Hippocampal formation (tissue), 2 donors: ENCODE results near the gene EHMT1.
"Not testable (repeated sequence)": the region's sequence is repeated elsewhere in the genome, so short reads cannot be mapped to it uniquely, and the experiment has no call there.

Experiments used
- DNase-seq, 2 donors: peaks; one replicate each; lab custom pipeline; 2025; lab: John Stamatoyannopoulos, UW

Gene EHMT1

DNA sequence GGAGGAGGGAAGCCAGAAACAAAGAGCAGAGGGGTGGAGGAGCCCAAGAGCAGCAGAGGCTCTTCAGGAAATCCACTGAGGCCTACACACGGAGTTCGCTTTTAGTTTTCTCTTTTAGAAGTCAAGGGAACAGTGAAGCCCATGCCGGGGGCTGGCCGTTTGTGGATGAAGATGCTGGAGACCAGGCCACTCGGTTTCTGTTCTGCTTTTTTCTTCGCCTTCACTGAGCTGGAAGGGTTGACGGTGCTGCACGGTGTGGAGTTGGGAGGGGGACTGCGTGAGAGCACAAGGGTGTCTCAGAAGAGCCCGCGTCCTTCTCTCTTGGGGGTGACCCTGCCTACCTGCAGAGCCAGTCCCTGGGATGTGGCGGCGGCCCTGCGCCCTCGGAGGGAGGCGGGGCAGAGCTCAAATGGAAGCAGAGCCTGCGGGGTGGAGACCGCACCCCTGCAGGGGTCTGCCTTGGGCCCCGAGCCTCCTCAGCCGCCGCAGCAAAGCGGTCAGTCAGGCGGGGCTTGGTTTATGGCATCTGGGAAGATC lies 190.3 kb downstream of the EHMT1 start:
- no peak for DNase-seq

- not testable (repeated sequence) for DNase-seq
Observed at GRCh38 chr9:137809726-137810450, 191.1 kb downstream of the EHMT1 start.

DNA sequence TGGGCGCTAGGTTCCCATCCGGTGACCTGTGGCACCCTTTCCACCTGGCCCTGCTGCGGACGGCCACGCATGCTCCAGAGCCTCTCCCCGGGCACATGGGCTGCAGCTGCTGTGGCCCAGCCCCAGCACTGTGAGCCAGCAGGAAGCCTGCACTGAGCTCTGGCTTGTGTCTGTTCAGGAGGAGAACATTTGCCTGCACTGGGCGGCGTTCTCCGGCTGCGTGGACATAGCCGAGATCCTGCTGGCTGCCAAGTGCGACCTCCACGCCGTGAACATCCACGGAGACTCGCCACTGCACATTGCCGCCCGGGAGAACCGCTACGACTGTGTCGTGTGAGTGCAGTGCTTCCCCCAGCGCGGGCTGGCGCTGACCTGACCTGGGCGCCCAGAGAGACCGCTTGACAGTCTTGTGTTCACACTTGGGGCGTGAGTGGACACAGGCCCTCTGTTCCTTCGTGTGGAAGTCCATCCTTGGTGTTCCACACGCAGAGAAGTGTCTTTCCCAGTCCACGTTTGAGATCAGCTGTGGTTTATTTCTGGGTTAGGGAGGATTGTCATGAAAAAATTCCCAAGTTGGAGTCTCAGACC lies 192.6 kb downstream of the EHMT1 start:
- no peak for DNase-seq

GRCh38 chr9:137812356-137813023 lies 193.7 kb downstream of the EHMT1 start:
- no peak for DNase-seq

- DNase-seq: no peak
Observed at GRCh38 chr9:137813167-137813566, 194.4 kb downstream of the EHMT1 start.

- DNase-seq: no peak
Observed at GRCh38 chr9:137813651-137814415, 195.0 kb downstream of the EHMT1 start.

DNA sequence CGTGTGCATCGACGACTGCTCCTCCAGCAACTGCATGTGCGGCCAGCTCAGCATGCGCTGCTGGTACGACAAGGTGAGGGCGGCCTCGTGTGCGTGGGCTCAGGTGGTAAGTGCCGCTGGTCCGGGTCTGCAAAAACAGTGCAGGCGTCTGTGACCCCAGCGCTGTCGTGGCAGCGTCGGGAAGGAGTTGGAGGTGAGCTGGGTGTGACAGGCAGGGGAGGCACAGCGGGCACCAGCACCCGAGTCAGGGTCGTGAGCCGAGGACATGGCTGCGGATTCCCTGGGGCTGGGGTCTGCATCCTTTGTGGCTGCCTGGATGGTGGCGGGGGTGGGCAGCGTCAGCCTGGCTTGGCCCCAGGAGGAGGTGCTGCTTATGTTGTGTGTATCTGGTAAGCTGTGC lies 195.6 kb downstream of the EHMT1 start:
- DNase-seq: no peak

DNA sequence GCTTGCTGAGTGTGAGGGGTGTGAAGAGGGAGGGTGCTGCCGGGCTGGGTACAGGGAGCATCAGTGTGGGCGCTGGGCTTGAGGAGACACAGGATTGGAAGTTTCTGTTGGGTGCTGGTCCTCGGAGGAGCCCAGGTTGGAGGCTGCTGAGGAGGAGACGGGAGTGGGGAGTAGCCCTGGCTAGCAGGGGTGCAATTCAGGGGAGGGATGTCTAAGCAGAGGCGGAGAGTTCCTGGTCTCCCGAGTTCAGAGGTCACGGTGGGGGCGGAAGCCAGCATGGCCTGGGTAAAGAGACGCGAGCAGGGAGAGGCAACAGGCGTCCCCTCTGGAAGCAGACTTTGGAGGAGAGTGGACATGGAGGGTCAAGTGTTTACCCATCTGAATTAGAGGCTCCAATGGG lies 196.0 kb downstream of the EHMT1 start:
- no peak for DNase-seq

GRCh38 chr9:137815256-137816255 lies 196.8 kb downstream of the EHMT1 start:
- no peak for DNase-seq

DNA sequence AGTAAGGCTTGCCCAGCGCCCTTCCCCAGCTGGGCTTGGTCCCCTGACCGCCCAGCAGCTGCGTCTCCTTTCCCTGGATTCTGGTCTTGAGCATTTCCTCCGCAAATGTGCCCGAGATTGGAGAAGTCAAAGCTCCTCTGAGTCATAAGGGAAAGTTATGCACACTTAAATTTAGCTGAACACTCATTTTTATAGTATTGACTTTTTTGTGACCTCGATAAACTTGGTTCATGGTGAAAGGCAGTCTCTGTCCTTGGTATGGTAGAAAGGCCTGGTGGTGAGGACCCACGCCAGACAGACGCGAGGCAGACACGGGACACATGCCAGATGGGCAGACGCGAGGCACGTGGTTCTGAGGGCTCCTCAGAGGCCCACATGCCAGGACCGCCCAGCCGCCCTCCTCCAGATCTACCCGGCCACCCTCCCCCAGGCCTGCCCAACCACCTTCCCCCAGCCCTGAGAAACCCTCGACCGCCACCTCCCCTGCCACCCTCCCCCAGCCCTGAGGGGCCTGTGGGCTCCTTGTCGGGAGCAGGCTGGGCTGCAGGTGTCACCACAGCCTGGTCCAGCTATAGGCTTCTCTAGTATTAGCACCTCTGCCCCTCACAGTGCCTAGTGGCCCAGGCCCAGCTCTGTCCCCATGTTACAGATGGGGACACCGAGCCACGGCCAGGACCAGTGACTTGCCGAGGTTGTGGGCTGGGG lies 197.9 kb downstream of the EHMT1 start:
- no peak for DNase-seq

GRCh38 chr9:137817236-137818200 lies 198.7 kb downstream of the EHMT1 start:
- no peak for DNase-seq

- DNase-seq: no peak
Observed at GRCh38 chr9:137818286-137818685, 199.5 kb downstream of the EHMT1 start.

DNA sequence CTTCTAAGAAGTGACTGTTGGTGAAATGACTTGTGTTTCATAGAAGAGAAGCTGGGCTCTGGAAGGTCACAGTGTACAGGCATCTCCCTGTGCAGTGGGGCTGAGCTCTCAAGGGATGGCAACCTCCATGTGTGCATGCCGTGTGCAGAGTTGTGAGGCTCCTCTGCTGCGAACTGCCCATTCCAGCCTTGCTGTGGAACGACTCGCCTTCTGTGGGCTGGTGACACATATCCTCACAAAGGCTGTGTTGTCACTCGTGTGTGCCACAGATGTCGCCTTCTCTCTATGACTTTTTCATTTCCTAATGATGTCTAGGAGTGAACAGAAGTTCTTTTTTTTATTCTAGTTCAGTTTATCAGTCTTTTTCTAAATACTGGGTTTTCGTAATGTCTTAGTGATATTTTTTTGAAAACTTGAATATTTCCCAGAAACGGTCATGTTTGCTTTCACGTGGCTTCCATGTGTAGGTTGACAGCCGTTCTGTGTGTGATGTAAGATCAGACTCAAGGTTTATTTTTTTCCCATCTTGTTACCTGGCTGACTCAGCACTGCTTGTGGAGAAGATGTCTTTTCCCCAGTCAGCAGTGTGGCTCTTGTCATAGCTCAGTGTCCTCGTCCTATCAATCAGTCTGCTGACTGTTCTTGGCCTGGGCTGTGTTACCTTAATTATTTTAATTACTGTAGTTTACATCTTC lies 201.5 kb downstream of the EHMT1 start:
- peak in 1 of 2 donors; percentile 22 for DNase-seq

DNA sequence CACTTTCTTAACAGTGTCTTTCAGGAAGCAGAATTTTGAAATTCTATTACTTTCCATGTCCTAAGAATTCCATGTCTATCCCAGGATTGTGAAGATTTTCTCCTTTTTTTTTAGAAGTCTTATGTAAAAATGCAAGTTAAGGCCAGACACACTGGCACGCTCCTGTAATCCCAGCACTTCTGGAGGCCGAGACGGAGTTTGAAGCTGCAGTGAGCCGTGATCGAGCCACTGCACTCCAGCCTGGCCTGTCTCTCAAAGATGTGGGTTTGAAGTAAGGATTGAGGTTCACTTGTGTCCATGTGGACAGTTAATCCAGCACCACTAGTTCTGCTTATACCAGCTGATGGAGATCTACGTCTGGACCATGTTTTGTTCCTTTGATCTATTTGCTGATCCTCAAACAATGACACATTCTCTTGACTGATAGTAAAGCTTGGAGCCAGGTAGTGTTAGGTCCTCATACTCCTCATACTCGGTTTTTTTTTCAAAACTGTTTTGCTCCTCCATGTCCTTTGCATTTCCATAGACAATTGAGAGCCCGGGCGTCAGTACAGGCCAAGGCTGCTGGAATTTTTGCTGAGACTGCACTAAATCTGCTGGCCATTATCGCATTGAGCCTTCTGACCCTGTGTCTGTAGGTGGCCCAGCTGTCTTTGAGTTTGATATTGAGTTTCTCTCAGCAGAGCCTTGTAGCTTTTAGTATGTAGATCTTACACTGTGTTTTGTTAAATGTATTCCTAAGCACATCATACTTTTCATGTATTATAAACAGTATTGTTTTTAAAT lies 205.4 kb downstream of the EHMT1 start:
- DNase-seq: no peak

DNA sequence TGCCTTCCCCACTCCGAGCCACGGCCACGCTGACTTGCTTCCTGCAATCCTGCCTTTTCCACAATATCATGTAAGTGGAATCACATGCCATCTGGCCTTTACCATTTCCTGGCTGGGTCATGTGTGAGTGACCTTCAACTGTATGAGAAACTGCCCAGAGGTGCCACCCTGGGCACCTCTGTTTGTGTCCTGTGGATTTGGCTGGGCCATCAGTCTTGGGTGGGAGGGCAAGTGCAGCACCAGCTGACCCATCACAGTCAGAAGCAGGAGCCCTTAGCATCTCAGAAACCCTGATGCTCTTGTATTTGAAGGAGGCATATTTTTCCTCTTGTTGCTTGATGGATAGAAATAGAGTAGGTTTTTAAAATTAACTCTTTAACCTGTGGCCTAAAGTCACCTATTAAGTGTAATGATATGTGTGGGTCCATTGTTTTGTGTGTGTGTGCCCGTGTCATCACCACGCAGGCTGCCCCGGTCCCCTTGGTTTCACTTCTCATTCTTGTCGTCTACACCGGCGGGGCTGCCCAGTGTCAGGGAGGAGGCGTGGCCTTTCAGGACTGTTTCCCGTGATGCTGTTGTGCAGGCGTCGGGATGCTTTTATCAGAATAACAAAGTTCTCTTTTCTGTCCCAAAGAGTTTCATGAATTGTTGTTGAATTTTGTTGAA lies 206.7 kb downstream of the EHMT1 start:
- DNase-seq: no peak

DNA sequence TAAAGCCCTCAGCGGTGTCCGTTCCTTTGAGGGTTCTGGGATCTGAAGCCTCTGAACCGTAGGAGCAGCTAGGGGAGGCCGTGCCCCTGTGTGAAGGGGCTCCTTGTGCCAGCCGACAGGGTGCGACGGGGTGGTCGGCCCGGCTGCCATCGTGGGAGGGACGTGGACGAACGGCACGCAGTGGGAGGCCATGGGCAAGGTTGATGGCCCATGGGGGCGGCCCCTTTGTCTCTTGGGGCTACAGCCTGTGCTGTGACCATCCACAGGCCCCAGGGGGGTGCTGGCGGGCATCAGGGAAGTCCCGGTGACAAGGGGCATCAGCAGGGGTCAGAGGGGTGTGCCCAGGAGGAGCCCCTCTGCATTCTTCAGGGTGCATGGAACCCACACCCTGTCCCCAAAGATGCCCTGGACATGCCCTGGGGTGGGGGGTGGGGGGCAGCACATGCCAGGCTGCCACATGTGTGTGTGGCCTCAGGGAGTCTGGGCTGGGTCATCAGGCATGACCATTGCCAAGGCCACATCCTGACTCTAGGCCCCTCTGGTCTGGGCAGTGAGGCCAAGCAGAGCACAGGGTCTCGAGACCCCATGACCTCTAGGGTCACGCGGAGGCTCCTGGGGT lies 209.2 kb downstream of the EHMT1 start:
- DNase-seq: no peak
